GM04503 (cell line): ENCODE measurements around the gene PCDHAC2.

ENCODE experiments used
- DNase-seq: peaks from one replicate; pipeline ENCODE4 v3.0.0-alpha.2; 2012; ENCODE audit warnings: low read depth

The PCDHAC2 gene, protein sequence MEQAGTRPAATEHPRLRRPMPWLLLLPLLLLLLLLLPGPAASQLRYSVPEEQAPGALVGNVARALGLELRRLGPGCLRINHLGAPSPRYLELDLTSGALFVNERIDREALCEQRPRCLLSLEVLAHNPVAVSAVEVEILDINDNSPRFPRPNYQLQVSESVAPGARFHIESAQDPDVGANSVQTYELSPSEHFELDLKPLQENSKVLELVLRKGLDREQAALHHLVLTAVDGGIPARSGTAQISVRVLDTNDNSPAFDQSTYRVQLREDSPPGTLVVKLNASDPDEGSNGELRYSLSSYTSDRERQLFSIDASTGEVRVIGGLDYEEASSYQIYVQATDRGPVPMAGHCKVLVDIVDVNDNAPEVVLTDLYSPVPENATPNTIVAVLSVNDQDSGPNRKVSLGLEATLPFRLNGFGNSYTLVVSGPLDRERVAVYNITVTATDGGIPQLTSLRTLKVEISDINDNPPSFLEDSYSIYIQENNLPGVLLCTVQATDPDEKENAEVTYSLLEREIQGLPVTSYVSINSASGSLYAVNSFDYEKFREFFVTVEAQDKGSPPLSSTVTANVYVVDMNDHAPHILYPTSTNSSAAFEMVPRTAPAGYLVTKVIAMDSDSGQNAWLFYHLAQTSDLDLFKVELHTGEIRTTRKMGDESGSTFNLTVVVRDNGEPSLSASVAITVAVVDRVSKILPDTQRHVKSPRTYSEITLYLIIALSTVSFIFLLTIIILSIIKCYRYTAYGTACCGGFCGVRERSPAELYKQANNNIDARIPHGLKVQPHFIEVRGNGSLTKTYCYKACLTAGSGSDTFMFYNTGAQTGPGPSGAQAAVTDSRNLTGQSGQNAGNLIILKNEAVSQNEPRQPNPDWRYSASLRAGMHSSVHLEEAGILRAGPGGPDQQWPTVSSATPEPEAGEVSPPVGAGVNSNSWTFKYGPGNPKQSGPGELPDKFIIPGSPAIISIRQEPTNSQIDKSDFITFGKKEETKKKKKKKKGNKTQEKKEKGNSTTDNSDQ

DNA sequence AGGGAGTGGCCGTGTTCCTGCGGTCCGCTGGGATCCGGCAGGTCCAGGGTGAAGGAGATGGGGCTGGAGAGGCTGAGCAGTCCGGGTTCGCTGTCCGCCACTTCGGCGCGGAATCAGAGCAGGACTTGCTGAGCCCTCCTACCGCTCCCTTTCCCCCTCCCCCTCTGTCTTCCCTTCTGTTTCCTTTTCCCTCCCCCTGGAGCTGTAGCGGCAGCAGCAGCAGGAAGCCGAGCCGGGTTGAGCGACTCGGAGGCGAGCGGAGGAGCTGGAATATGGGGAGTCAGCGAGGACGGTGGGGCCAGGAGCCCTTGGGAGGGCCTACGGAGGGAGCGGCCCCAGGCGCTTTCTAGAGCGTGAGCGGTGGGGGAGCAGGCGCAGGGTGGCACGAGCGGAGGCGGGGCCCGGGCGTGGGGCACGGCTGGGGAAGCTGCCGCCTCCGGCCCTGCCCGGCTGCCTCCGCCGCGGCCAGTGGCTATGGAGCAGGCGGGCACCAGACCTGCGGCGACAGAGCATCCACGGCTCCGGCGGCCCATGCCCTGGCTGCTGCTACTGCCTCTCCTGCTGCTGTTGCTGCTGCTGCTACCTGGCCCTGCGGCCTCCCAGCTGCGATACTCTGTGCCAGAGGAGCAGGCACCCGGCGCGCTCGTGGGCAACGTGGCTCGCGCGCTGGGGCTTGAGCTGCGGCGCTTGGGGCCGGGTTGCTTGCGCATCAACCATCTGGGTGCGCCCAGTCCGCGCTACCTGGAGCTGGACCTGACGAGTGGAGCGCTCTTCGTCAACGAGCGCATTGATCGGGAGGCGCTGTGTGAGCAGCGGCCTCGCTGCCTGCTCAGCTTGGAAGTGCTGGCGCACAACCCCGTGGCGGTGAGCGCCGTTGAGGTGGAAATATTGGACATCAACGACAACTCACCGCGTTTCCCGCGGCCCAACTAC, at the start of gene PCDHAC2:
Gene PCDHAC2, plus strand, starts transcription at position 184 of the 933 bp plus-strand sequence. Its CDS starts 291 bp downstream, at position 475.
- no peak for DNase-seq

DNA sequence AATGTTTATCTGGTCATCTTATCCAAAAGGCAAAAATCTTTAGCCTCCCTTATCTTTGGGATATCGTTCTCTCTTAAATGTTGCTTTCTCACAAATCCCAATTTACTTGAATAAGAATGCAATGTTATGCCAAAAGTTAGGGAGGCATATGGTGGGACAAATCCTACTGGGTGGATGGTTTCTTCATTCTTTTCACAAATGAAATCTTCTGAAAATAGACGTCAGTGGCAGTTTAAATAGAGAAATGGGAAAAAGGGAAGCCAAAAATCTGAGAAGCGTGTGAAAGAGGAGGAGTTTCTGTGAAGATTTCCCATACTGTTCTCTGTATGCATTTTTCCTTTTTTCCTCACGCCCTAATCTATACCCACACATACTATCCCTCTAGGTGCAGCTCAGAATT, 42.7 kb upstream of the PCDHAC2 start:
- DNase-seq, result no peak

DNA sequence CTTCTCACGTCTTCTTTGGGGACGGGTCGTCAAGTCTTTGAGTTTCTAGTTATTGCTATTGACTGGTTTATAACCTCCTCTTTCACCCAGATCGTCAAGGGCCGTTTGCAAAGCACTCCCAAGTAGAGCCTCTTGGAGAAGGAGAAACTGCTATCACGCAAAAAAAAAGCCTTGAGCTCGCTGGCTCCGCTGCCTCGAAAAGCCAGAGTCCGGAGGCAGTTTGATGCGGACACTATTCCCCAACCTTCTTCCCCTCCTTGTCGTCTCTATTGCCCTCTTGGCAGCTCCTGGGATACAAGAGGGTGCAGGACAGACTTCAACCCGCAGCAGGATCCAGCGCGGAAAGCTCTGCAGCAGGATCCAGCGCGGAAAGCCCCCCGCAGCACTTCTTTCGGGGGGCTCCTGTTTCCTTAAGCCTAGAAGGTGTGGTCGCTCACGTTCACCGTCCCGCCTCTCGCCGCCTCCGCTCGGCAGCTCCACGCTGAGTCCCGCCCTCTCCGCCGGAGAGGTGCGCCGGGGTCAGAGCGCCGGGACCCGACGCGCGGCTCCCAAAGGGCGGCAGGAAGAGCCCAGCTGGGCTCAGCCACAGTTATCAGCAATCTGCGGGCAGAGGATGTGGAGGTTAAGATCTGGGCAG, 40.4 kb upstream of the PCDHAC2 start, which contains the start of gene PCDHAC1:
Gene PCDHAC1, plus strand, starts transcription at position 494 of the 637 bp plus-strand sequence. CDS start 594 bp downstream, outside the sequence.
- DNase-seq, result no peak

DNA sequence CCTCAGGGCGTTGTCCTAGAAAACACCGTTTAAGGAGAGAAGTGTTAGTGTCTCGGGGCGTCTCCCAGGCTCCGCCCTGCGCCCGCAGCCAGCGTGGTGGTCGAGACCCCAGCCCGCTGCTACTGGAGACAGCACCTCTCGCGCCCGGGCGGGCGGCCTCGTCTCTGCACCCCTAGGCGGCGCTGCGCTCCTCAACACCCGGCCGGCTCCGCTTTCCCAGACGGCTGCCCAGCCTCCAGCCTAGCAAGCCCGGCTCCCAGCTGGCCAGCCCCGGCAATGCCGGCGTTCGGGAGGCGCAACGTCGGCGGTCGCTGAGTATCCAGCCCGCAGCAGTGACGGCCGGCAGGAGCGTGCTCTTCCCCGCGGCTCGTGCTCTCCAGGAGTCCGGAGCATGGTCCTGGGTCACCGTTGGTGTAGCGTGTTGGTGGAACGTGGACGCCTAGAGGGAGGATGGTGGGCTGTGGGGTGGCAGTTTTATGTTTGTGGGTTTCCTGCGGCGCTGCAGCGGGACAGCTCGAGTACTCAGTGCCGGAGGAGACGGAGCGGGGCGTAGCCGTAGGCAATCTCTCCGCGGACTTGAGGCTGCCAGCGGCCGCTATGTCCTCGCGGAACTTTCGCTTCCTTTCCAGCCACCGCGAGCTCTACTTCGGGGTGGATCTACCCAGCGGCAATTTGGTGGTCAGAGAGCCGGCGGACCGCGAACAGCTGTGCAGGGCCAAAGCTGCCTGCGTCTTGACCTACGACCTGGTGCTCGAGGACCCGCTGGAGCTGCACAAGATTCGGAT, 39.6 kb upstream of the PCDHAC2 start:
- DNase-seq, result no peak

DNA sequence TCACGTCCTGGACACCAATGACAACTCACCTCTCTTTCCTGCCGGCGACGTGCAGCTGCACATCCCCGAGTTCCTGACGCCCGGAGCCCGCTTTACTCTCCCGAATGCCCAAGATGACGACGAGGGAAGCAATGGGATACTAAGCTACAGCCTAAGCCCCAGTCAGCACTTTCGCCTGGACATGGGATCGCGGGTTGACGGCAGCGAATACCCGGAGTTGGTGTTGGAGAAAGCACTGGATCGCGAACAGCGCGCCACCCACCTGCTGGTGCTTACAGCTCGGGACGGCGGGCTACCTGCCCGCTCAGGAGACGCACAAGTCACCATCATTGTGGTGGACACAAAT, 39.1 kb upstream of the PCDHAC2 start:
- DNase-seq, result no peak

DNA sequence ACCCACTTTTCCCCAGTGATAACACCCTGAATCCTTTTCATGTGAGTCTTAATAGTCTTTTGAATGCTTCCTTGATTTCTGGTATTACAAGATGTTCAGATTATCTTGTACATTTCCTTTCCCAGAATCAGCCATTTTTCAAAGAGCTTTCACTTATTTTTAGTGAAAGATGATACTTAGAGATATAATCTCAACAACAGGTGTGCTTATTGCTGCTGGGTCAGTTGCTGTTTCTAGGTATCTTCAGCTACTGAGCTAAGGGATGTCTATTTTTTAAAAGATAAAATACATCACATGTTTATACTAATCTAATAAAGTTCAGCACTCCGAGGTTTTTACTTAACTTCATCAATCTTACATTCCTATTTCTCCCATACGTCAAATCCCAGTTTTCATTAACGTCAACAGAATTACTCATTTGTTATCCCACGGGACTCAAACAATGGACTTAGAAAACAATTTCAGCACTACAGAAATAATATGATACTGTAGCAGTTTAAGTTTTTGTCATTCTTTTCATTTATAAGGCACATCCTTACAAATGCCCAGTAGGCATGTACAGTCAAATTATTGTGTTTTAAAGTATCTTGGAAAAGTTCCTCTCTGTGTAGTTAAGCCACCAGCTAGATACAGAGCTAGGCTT, 31.2 kb upstream of the PCDHAC2 start:
- DNase-seq, result no peak

DNA sequence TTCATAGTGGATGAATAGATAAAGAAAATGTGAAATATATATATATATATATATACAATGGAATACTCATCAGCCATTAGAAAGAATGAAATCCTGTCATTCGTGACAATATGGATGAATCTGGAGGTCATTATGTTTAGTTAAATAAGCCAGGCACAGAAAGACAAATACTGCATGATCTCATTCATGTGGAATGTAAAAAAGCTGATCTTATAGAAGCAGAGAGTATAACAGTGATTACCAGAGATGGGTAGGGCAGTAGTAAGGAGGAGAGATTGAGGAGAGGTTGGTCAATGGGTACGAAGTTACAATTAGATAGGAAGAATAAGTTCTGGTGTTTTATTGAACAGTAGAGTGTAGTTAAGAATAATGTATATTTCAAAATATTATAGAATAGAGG, 19.7 kb upstream of the PCDHAC2 start:
- DNase-seq, result no peak

DNA sequence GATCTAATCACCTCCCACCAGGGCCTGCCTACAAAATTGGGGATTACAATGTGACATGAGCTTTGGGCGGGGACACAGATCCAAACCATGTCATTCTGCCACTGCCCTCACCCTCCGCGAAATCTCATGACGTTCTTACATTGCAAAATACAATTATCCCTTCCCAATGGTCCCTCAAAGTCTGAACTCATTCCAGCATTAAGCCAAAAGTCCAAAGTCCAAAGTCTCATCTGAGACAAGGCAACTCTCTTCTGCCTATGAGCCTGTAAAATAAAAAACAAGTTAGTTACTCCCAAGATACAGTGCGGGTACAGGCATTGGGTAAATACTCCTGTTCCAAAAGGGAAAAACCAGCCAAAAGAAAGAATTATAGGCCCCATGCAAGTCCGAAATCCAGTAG, 14.6 kb upstream of the PCDHAC2 start:
- DNase-seq, result no peak

DNA sequence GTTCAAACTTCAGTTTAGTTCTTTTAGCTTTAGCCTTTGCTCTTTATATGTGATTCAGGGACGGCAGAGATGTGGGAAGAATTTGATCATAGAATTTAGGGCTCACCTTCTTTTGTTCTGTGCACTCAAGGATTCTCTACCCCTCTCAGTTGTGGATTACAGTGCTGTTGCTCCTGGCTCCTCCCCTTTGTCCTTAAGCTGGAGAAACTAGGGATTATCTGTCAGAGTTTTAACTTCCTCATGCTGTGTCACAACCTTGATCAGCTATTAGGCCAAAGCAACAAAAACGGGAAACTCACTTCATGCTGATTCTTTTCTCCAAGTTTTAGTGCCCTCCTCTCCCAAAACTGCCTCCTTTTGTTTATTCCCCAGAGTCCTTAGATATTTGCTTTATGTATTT, 13.0 kb upstream of the PCDHAC2 start:
- DNase-seq, result no peak

DNA sequence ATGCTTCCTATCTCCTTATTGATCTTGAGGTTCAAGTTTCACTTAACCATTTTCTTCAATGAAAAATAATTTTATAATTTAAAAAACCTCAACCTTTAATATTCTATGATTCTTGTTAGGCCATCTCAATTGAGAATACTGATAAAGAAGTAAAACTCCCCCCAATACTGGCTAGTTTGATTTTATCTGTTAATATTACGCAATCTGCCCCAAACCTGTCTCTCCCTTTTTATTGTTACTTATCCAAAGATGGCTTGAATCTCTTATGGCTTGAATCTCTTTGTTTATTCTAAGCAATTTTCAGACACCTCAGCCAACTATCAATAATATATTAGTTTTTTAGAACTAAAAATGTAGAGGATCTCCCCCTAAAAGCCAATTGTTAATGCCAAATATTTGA, 4.1 kb upstream of the PCDHAC2 start:
- DNase-seq, result no peak

DNA sequence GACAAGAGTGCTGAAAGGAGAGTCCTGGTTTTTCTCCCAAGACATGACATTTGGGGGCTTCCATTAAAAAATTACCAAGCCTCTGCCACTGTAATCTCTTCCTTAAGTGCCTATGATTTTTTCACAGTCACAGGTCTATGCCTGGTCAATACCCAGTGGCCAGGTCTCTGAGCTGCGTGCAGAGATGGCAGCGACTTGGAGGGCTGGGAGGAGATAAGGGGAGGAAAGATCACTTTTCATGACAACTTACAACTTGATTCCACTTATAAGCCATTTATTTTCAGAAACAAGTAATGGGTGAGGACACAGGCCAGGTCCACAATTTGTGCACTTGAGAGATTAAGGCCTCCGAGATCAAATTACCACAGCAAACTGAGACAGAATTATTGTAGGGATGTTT, 1.9 kb upstream of the PCDHAC2 start:
- no peak for DNase-seq

DNA sequence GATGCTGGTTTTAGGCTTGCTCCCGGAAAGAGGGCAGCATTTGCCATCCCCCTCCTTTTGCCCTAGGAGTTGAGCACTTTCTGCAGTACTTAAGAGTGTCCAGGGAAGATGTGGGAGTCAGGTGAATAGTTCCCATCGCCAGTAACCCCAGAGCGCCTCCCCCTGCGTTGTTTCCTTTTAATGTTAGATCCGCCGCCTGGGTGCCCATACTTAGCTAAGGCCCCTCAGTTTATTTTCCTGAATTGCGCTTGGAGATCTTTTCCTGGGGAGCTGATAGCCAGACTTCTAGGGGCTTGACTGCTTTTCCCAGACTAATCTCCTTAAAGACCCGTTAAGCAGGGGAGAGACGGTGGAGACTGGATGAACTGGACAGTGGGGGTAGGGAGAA, 377 bp upstream of the PCDHAC2 start:
- no peak for DNase-seq

DNA sequence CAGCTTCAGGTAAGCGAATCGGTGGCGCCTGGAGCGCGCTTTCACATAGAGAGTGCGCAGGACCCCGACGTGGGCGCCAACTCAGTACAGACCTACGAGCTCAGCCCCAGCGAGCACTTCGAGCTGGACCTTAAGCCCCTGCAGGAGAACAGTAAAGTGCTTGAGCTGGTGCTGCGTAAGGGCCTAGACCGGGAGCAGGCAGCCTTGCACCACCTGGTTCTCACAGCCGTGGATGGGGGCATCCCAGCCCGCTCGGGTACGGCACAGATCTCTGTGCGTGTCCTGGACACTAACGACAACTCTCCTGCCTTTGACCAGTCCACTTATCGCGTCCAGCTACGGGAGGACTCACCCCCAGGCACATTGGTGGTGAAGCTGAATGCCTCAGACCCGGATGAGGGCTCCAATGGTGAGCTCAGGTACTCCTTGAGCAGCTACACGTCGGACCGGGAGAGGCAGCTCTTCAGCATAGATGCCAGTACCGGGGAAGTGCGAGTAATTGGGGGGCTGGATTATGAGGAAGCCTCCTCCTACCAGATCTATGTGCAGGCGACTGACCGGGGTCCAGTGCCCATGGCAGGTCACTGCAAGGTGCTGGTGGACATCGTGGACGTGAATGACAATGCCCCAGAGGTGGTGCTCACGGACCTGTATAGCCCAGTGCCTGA, 1.1 kb downstream of the PCDHAC2 start:
- DNase-seq, result no peak

DNA sequence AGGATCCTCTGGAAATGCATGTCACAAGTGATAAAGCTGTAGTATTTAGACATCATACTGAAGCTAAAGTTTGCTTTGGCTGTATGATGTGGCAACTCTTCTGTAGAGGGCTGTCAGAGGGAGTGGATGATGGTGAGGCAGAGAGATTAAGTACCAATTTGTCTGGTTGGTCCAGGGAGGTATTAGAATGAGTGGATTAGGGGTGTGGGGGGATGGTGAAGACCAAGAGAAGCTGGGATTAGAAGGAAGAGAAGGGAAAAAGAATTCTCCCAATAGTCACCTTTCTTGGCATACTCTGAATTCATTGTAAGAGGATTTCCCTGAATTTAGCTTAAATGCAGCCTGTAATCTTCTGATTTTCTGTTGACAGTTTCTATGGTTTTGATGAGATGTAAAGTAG, 3.6 kb downstream of the PCDHAC2 start:
- no peak for DNase-seq

DNA sequence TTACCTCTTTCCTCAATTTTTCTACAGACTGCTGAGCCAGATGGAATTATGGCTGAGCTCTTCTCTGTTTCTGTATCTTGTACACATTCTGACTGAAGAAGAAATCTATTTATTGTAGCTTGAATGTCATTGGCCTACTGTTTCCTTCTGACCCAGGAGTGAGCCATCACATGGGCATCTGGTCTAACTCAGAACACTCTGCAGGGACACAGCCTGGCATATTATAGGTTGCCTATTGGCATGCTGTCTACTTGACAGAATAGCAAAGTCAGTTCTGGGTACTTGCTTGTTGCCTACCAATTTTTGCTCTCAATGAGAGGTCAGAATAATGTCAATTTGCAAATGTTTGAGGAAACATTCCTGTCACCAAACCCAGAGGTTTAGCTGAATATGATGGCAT, 7.3 kb downstream of the PCDHAC2 start:
- no peak for DNase-seq

DNA sequence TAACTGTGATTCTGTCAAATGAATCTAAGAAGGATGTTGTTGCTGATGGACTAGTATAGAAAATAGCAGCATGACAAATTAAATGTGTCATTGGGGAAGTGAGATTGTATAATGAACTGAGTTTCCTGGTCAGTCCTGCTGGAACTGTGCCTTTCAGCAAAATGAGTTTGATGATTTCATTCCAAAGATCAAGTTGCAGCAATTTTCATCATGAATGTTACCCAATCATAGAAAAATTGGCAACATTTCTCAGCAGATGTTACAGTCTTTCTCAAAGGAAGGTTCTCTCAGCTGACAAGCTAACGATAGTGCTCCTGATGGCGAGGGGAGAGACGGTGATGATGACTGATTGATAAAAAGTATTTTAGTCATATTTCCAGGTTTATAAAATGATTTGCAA, 10.7 kb downstream of the PCDHAC2 start:
- no peak for DNase-seq

DNA sequence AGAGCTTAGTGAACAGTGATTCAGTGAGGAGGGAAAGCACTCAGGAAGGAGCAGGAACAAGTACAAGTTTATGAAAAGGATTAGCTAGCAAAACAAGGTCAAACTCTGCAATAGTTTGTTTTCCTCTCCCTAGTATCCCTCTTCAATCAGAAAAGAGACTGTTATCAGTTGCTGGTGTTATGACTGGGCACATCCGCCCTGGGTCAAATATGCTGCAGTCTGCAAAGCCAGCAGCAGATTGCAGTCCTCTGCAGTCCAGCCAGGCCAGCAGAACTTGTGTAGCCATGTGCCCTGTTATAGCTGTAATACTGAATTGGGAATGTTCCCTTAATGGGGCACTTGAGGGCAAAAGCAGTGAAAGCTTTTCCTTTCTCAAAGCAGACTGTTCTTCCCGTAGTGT, 12.0 kb downstream of the PCDHAC2 start:
- no peak for DNase-seq

DNA sequence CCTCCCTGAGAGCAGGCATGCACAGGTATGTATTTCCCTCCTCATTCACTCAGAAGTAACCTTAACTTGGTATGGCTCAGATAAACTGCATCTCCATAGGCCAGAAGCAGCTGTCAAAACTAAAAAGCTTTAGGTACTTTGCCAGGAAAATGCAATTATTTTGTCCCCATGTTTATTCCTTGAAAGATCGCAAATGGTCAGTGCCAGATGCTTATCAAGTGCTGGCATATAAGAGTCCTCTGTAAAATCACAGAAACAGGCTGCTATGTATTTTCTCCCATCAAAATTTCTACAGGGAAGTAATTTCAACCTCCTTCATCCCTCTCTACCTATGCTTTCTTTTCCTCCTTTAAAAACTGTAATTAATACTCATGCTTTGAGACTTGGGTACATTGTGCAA, 12.7 kb downstream of the PCDHAC2 start:
- DNase-seq, result no peak

DNA sequence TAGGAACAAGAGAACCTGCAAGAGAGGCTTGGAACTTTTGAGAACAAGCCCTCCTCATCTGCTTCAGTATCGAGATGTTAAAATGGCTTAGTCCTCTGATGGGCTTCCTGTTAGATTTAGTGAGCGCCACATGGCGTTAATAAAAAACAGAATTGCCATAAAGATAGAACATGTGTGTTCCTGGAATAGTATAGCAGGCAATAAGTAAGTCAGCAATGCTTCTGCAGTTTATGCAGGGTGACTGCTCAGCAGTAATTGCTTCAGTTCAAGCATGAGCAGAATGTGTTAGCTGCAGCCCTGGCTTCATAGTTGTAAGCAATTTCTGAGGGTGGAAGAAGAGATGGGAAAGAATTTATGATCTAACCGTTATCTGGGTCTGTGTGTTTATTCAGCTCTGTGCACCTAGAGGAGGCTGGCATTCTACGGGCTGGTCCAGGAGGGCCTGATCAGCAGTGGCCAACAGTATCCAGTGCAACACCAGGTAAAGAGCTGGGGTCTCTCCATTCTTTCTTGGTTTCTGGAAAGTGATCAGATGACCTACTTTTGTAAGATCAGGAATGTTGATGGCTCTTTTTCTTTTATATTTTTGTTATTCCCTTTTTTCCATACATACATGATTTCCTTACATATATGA, 15.9 kb downstream of the PCDHAC2 start:
- no peak for DNase-seq
